Activated T-cell treated with anti-CD3 and anti-CD28 coated beads, Interleukin-2, amount 50 U/mL, for 4 hours (primary cell): ENCODE data around the gene PHYHIPL. TPM values are rescaled to one million over a fixed set of nuclear protein-coding genes. Genes with fewer than 3 reads are reported as not detected.
"Not testable (repeated sequence)": the region's sequence is repeated elsewhere in the genome, so short reads cannot be mapped to it uniquely, and the experiment has no call there.

Source experiments
- ATAC-seq, 2 donors: fragments of 200-7000 bp; cut with Tn5 transposase; one replicate each; pipeline ENCODE4 v1.10.0; 2021
- DNase-seq: peaks from one replicate; pipeline ENCODE4 v3.0.0-alpha.2; 2020
- H3K27me3 Mint-ChIP-seq: one replicate; pipeline ENCODE4 v1.8.0; 2021; ENCODE audit warnings: low read depth, mixed read lengths
- H3K36me3 Mint-ChIP-seq: one replicate; pipeline ENCODE4 v1.8.0; 2022; ENCODE audit warnings: mixed read lengths; ENCODE audit not compliant: insufficient read depth
- H3K4me1 Mint-ChIP-seq: one replicate; pipeline ENCODE4 v1.8.0; 2021; ENCODE audit warnings: low read depth, mixed read lengths
- H3K4me3 Mint-ChIP-seq: one replicate; pipeline ENCODE4 v1.8.0; 2021; ENCODE audit warnings: mild to moderate bottlenecking, moderate library complexity, mixed read lengths
- H3K9me3 Mint-ChIP-seq: one replicate; pipeline ENCODE4 v1.8.0; 2021; ENCODE audit warnings: mixed read lengths
- total RNA-seq, 3 donors: library from RNA; stranded (reverse); gene quantifications; one replicate each; pipeline ENCODE4 v1.2.1, GENCODE V29; 2021

Gene PHYHIPL
- total RNA-seq, 3 donors from 2014 or later, result not detected

- no peak overlapping the region for H3K4me3 Mint-ChIP-seq
- no peaks in the 10 kb centered on the region for H3K4me1 Mint-ChIP-seq
- no peaks in the 10 kb centered on the region for H3K9me3 Mint-ChIP-seq
- ATAC-seq (no peak), DNase-seq (no peak)
- H3K27me3 Mint-ChIP-seq, result no peaks in the 10 kb centered on the region
- no peaks in the 10 kb centered on the region for H3K36me3 Mint-ChIP-seq
Measured at GRCh38 chr10:59227136-59227673, 50.8 kb downstream of the PHYHIPL start.

DNA sequence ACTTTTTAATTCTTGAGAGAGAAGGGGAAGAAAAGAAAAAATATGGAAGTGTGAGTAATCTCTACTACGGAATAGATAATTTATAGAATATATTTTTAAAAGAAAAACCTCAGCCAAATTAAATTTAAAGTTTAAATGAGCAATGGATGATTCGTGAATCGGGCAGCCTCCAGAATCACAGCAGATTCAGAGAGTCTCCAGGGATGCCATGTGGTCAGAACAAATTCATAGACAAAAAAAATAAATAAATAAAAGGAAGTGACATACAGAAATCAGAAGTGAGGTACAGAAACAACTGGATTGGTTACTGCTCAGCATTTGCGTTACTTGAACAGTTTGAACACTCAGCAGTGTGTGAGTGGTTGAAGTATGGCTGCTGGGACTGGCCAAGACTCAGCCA is 53.0 kb downstream of the PHYHIPL start:
- no peaks in the 10 kb centered on the region for H3K4me1 Mint-ChIP-seq
- ATAC-seq, result no peak
- no peak for DNase-seq
- H3K9me3 Mint-ChIP-seq, result no peaks in the 10 kb centered on the region
- H3K27me3 Mint-ChIP-seq, result no peaks in the 10 kb centered on the region
- H3K4me3 Mint-ChIP-seq, result no peak overlapping the region
- H3K36me3 Mint-ChIP-seq, result no peaks in the 10 kb centered on the region

DNA sequence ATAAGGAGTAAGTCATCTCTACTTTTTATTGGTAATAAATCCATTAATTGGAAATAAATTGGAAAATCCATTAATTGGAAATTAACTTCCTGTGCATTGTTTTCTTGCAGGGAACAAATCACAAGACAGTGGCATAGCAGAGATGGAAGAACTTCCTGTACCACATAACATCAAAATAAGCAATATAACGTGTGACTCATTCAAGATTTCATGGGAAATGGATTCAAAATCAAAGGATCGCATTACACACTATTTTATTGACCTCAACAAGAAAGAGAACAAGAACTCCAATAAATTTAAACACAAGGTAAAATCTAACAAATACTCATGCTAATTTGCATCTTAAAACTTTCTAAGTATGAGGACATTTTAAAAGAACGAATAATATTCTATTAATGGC is 57.8 kb downstream of the PHYHIPL start:
- DNase-seq (no peak), ATAC-seq (no peak)
- H3K36me3 Mint-ChIP-seq, result no peaks in the 10 kb centered on the region

GRCh38 chr10:59234816-59235429 is 58.5 kb downstream of the PHYHIPL start:
- Mint-ChIP-seq H3K4me1 (no peaks in the 10 kb centered on the region), H3K9me3 (no peaks in the 10 kb centered on the region), H3K4me3 (no peak overlapping the region), H3K36me3 (no peaks in the 10 kb centered on the region), H3K27me3 (no peaks in the 10 kb centered on the region)
- DNase-seq, result no peak
- no peak for ATAC-seq

More for the DNA sequence above, 57.8 kb downstream of the PHYHIPL start:
- no peaks in the 10 kb centered on the region for H3K4me1 Mint-ChIP-seq
- no peaks in the 10 kb centered on the region for H3K9me3 Mint-ChIP-seq
- no peaks in the 10 kb centered on the region for H3K27me3 Mint-ChIP-seq
- no peak overlapping the region for H3K4me3 Mint-ChIP-seq

GRCh38 chr10:59236064-59236697 is 59.7 kb downstream of the PHYHIPL start:
- H3K4me1 Mint-ChIP-seq, result no peaks in the 10 kb centered on the region
- ATAC-seq (no peak), DNase-seq (no peak)
- no peaks in the 10 kb centered on the region for H3K9me3 Mint-ChIP-seq
- no peaks in the 10 kb centered on the region for H3K27me3 Mint-ChIP-seq
- H3K4me3 Mint-ChIP-seq, result no peak overlapping the region
- no peaks in the 10 kb centered on the region for H3K36me3 Mint-ChIP-seq

DNA sequence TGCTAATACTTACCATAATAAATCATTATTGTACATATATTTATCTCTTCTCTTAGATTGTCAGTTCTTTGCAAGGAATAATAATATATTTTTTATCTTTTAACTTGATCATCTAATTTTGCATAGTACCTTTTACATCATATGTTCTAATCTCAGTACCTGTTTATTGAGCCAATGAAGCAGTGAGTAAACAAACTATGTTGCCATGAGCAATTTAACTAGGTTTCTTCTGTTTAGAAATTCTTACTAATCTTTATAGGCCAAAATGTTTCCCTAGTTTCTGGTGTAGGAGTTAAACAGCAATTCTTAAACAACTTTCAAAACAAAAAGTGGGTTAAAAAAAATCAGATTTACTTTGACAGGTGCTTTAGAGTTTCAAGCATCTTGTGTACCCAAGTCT is 61.3 kb downstream of the PHYHIPL start:
- no peak for DNase-seq
- no peak for ATAC-seq
- H3K4me1 Mint-ChIP-seq, result no peaks in the 10 kb centered on the region
- no peak overlapping the region for H3K4me3 Mint-ChIP-seq
- H3K27me3 Mint-ChIP-seq, result no peaks in the 10 kb centered on the region
- no peaks in the 10 kb centered on the region for H3K36me3 Mint-ChIP-seq
- no peaks in the 10 kb centered on the region for H3K9me3 Mint-ChIP-seq

- not testable (repeated sequence) for H3K9me3 Mint-ChIP-seq, DNase-seq, H3K27me3 Mint-ChIP-seq, H3K4me3 Mint-ChIP-seq, ATAC-seq, H3K36me3 Mint-ChIP-seq, H3K4me1 Mint-ChIP-seq
Measured at GRCh38 chr10:59239108-59239507, 62.7 kb downstream of the PHYHIPL start.

- no peaks in the 10 kb centered on the region for H3K9me3 Mint-ChIP-seq
- H3K4me3 Mint-ChIP-seq, result no peak overlapping the region
- no peak for DNase-seq
- ATAC-seq, result no peak
- no peaks in the 10 kb centered on the region for H3K4me1 Mint-ChIP-seq
- H3K36me3 Mint-ChIP-seq, result no peaks in the 10 kb centered on the region
- no peaks in the 10 kb centered on the region for H3K27me3 Mint-ChIP-seq
Measured at GRCh38 chr10:59240582-59241183, 64.2 kb downstream of the PHYHIPL start.

DNA sequence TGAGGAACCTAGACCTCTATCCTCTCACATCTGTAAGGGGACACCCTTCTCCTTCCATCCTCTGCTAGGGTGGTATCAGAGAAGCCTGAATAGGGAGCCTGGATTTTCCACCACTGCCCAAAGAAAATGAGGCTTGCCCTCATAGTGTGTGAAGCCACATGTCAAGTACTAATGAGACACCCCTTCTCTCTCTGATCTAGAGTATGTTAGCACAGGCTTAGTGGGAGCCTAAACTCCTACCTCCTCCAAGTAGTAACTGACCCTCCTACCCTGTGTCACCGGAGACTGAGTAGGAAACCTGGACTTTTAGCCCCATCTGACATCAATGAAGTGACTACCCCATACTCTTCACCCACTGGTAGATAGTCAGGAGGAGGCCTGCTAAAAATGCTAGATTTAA is 65.6 kb downstream of the PHYHIPL start:
- no peaks in the 10 kb centered on the region for H3K4me1 Mint-ChIP-seq
- DNase-seq, result no peak
- no peaks in the 10 kb centered on the region for H3K36me3 Mint-ChIP-seq
- no peaks in the 10 kb centered on the region for H3K9me3 Mint-ChIP-seq
- no peak overlapping the region for H3K4me3 Mint-ChIP-seq
- ATAC-seq, result no peak
- H3K27me3 Mint-ChIP-seq, result no peaks in the 10 kb centered on the region

DNA sequence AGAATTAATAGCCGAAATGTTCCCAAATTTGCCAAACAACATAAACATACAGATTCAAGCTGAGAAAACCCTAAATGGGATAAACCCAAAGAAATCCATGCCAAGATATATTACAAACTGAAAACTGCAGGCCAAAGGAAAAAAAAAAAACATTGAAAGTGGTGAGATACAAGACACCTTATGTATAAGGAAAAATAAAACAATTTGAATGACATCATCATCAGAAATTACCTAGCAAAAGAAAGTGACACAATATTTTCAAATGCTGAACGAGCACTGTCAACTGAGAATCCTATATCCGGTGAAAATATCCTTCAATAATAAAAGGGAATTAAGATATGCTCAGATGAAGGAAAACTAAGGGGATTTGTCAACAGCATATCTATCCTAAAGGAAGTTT is 66.5 kb downstream of the PHYHIPL start:
- Mint-ChIP-seq H3K9me3 (no peaks in the 10 kb centered on the region), H3K4me3 (no peak overlapping the region), H3K27me3 (no peaks in the 10 kb centered on the region), H3K36me3 (no peaks in the 10 kb centered on the region), H3K4me1 (no peaks in the 10 kb centered on the region)
- DNase-seq (no peak), ATAC-seq (no peak)

DNA sequence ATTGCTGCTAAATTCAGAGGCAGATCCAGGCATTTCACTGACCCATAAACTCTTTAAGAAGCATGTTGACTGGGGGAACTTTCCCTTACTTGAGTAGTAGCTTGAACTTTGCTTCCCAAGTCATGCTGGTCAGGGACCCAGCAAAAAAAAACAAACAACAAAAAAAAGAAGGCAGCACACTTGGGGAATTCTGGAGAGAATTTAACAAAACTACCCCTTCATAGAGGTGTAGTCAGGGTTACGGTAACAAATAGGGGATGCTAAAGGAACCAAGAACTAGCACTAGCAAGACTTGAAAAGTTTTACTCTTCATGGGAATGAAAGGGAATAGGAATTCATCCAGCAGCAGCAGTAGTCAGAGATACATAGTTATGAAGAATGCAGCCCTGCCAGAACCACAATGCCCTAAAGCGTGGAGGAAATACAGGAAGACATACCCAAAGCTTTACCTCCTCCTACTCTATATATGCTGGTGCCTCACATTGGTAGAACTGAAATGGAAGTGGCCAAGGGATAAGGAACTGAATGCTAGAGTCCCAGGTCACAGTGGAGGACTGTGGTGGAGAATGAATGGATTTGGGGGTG is 67.3 kb downstream of the PHYHIPL start:
- Mint-ChIP-seq H3K9me3 (no peaks in the 10 kb centered on the region), H3K27me3 (no peaks in the 10 kb centered on the region), H3K36me3 (no peaks in the 10 kb centered on the region), H3K4me1 (no peaks in the 10 kb centered on the region), H3K4me3 (no peak overlapping the region)
- ATAC-seq (no peak), DNase-seq (no peak)

DNA sequence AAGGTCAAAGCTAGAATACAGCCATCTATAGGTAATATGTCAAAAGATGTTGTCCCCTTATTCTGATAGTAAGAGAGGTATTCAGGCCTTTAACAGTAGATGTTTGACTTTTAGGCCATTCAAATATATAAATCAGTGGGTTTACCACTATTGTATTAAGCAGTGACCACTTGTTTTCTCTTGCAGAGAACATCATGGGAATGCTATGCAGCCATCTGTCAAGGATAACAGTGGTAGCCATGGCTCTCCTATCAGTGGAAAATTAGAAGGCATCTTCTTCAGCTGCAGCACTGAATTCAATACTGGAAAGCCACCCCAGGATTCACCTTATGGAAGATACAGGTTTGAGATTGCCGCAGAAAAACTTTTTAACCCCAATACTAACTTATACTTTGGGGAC is 68.4 kb downstream of the PHYHIPL start:
- no peak overlapping the region for H3K4me3 Mint-ChIP-seq
- H3K36me3 Mint-ChIP-seq, result no peaks in the 10 kb centered on the region
- DNase-seq (no peak), ATAC-seq (no peak)
- no peaks in the 10 kb centered on the region for H3K27me3 Mint-ChIP-seq
- H3K4me1 Mint-ChIP-seq, result no peaks in the 10 kb centered on the region
- H3K9me3 Mint-ChIP-seq, result no peaks in the 10 kb centered on the region

DNA sequence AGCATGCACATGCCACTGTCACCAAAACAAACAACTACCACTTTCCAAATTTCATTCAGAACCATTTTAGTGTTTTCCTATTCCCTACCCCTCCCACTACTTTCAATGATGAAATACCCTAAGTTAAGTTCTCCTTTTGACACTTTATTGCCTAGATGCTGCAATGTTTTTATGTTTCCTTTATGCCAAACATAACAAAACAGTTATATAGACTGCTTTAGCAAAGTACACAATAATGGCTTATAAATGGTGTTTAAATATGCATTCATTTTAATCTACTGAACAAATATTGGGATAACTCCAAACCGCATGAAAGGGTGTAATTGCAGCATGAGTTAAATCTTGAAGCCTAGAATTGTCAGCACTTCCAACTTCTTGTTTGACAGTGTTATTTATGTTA is 69.2 kb downstream of the PHYHIPL start:
- Mint-ChIP-seq H3K4me1 (no peaks in the 10 kb centered on the region), H3K9me3 (peaks cover under 1% of the 10 kb centered on the region), H3K4me3 (no peak overlapping the region), H3K36me3 (no peaks in the 10 kb centered on the region), H3K27me3 (no peaks in the 10 kb centered on the region)
- ATAC-seq, result no peak
- no peak for DNase-seq

- Mint-ChIP-seq H3K27me3 (no peaks in the 10 kb centered on the region), H3K4me1 (no peaks in the 10 kb centered on the region), H3K9me3 (peaks cover 3% of the 10 kb centered on the region), H3K36me3 (no peaks in the 10 kb centered on the region), H3K4me3 (no peak overlapping the region)
- ATAC-seq (no peak), DNase-seq (no peak)
Measured at GRCh38 chr10:59252491-59252890, 76.0 kb downstream of the PHYHIPL start.

DNA sequence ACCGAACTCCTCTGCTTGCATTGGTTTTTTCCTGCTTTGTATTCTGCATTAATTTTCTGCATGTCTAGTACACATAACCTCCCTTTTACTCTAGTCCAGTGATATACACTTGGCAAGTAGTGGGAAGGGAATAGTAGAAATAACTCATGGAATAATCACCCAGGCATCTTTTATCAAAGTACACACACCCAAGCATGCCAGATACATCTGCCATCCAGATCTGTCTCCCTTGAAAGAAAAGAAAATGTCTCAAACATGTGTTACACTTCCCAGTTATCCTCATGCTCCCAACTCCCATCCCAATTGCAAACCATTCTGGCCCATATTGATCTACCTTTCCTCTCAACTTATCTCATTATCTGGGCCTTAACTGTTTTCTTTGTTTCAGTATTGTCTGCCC is 79.0 kb downstream of the PHYHIPL start:
- DNase-seq (no peak), ATAC-seq (no peak)
- Mint-ChIP-seq H3K9me3 (peaks cover 3% of the 10 kb centered on the region), H3K4me3 (no peak overlapping the region), H3K4me1 (no peaks in the 10 kb centered on the region), H3K36me3 (no peaks in the 10 kb centered on the region), H3K27me3 (no peaks in the 10 kb centered on the region)
